ENCODE measurements around the gene TAF9B.
A peak's percentile ranks its signal among the peaks of the same experiment; 100 is the strongest.
"Not testable (repeated sequence)": the region's sequence is repeated elsewhere in the genome, so short reads cannot be mapped to it uniquely, and the experiment has no call there.

Gene TAF9B

GRCh38 chrX:78139160-78140123, at the start of gene TAF9B:
TAF9B (minus strand) TSS chrX:78139650; CDS start chrX:78139611, 39 bp downstream.
- DNase-seq = peak; percentile 87
- Mint-ChIP-seq H3K9me3 (no peaks in the 10 kb centered on the region), H3K27me3 (peaks cover 7% of the 10 kb centered on the region), H3K27ac (peak within 1 kb of the TSS; percentile 95), H3K4me1 (ENCODE audit: low read depth) (peaks cover 8% of the 10 kb centered on the region), H3K36me3 (ENCODE audit: low read depth) (peaks cover 17% of the 10 kb centered on the region), H3K4me3 (peak within 1 kb of the TSS; percentile 90)

GRCh38 chrX:78182881-78183280, 43.4 kb upstream of the TAF9B start:
- H3K27ac Mint-ChIP-seq = no peak overlapping the region
- H3K36me3 Mint-ChIP-seq (ENCODE audit: low read depth) = no peaks in the 10 kb centered on the region
- H3K4me1 Mint-ChIP-seq (ENCODE audit: low read depth) = no peaks in the 10 kb centered on the region
- H3K9me3 Mint-ChIP-seq = no peaks in the 10 kb centered on the region
- H3K4me3 Mint-ChIP-seq = no peak overlapping the region
- DNase-seq = no peak
- H3K27me3 Mint-ChIP-seq = peaks cover 25% of the 10 kb centered on the region

GRCh38 chrX:78181307-78181706, 41.9 kb upstream of the TAF9B start:
- Mint-ChIP-seq H3K36me3 (ENCODE audit: low read depth) (no peaks in the 10 kb centered on the region), H3K4me1 (ENCODE audit: low read depth) (no peaks in the 10 kb centered on the region), H3K4me3 (no peak overlapping the region), H3K27me3 (peaks cover 31% of the 10 kb centered on the region), H3K9me3 (no peaks in the 10 kb centered on the region), H3K27ac (no peak overlapping the region)
- no peak for DNase-seq

DNA sequence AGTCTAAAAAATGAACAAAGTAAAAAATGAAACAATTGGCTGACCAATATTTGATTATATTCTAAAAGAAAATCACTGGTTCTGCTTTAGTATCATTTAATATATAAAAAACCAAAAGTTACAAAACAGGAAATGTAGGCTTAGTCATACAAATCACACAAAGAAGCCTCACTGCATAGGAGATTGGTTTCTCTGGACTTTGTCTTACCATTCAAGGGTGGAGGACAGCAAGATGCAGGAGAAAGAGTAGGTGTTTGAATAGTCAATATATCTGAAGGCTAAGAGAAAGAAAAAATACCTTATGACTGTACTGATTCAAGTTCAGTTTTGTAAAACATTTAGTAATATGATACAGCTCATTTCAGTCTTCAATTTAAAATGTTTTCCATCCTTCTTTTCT, 28.6 kb upstream of the TAF9B start:
- Mint-ChIP-seq H3K9me3 (no peaks in the 10 kb centered on the region), H3K4me1 (ENCODE audit: low read depth) (peaks cover 6% of the 10 kb centered on the region), H3K27ac (no peak overlapping the region), H3K36me3 (ENCODE audit: low read depth) (no peaks in the 10 kb centered on the region), H3K4me3 (no peak overlapping the region), H3K27me3 (peaks cover 8% of the 10 kb centered on the region)
- DNase-seq = no peak

DNA sequence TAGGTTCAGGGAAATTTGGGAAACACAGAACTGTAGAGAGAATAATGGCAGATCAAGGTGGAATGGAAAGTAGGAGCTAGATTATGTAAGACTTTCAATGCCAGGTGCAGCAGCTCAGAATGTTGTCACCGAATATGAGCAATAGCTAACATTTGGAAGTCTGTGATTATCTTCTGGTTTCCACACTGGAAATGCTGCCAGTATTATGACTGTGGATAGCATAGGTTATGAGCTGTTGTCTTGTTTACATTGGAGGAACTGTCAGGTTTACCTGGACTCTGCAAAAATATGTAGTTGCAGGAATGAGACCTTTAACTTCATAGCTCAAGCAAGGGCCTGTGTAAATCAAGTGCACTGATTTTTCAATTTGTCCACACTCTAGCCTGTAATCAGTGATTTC, 26.0 kb upstream of the TAF9B start:
- no peak for DNase-seq
- H3K27me3 Mint-ChIP-seq = peaks cover 24% of the 10 kb centered on the region
- H3K4me3 Mint-ChIP-seq = no peak overlapping the region
- H3K9me3 Mint-ChIP-seq = no peaks in the 10 kb centered on the region
- no peak overlapping the region for H3K27ac Mint-ChIP-seq
- no peaks in the 10 kb centered on the region for H3K36me3 Mint-ChIP-seq (ENCODE audit: low read depth)
- H3K4me1 Mint-ChIP-seq (ENCODE audit: low read depth) = peaks cover 11% of the 10 kb centered on the region

DNA sequence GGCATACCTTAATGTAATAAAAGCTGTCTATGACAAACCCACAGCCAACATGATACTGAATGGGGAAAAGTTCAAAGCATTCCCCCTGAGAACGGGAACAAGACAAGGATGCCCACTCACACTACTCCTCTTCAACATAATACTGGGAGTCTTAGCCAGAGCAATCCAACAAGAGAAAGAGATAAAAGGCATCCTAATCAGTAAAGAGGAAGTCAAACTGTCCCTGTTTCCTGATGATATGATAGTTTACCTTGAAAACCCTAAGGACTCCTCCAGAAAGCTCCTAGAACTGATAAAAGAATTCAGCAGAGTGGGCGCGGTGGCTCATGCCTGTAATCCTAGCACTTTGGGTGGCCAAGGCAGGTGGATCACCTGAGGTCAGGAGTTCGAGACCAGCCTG, 23.7 kb upstream of the TAF9B start:
- not testable (repeated sequence) for DNase-seq; H3K4me1 Mint-ChIP-seq (ENCODE audit: low read depth); H3K36me3 Mint-ChIP-seq (ENCODE audit: low read depth); H3K27ac Mint-ChIP-seq; H3K4me3 Mint-ChIP-seq; H3K9me3 Mint-ChIP-seq
- H3K27me3 Mint-ChIP-seq = peaks cover 44% of the 10 kb centered on the region

DNA sequence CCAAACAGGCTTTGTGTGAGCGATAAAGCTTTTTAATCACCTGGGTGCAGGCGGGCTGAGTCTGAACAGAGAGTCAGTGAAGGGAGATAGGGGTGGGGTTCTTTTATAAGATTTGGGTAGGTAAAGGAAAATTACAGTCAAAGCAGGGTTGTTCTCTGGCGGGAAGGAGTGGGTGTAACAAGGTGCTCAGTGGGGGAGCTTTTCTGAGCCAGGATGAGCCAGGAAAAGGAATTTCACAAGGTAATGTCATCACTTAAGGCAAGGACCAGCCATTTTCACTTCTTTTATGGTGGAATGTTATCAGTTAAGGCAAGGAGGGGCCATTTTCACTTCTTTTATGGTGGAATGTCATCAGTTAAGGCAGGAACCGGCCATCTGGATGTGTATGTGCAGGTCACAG, 21.3 kb upstream of the TAF9B start:
- peaks cover 14% of the 10 kb centered on the region for H3K4me1 Mint-ChIP-seq (ENCODE audit: low read depth)
- H3K36me3 Mint-ChIP-seq (ENCODE audit: low read depth); H3K9me3 Mint-ChIP-seq; H3K27ac Mint-ChIP-seq; H3K4me3 Mint-ChIP-seq; DNase-seq: not testable (repeated sequence)
- peaks cover 62% of the 10 kb centered on the region for H3K27me3 Mint-ChIP-seq

DNA sequence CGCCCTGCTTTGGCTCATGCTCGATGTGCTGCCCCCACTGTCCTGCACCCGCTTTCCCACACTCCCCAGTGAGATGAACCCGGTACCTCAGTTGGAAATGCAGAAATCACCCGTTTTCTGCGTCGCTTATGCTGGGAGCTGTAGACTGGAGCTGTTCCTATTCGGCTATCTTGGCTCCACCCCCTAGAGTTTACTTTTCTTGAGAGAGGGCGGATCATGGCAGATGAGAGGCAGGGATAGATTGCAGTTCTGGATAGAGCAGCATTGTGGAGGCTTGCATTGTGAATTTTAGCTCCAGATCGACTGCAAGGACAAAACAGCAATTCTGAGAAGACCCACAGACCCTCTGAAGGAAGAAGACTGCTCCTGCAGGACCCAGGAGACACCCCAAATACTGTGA, 18.4 kb upstream of the TAF9B start:
- H3K27ac Mint-ChIP-seq; H3K36me3 Mint-ChIP-seq (ENCODE audit: low read depth); H3K9me3 Mint-ChIP-seq; DNase-seq; H3K4me3 Mint-ChIP-seq: not testable (repeated sequence)
- Mint-ChIP-seq H3K4me1 (ENCODE audit: low read depth) (peaks cover 14% of the 10 kb centered on the region), H3K27me3 (peaks cover 72% of the 10 kb centered on the region)

DNA sequence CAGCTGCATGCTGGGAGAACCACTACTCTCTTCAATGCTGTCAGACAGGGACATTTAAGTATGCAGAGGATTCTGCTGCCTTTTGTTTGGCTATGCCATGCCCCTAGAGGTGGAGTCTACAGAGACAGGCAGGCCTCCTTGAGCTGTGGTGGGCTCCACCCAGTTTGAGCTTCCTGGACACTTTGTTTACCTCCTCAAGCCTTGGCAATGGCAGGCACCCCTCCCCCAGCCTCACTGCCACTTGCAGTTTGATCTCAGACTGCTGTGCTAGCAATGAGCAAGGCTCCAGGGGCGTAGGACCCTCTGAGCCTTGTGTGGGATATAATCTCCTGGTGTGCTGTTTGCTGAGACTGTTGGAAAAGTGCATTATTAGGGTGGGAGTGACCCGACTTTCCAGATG, 17.9 kb upstream of the TAF9B start:
- DNase-seq; H3K4me3 Mint-ChIP-seq; H3K36me3 Mint-ChIP-seq (ENCODE audit: low read depth); H3K27ac Mint-ChIP-seq; H3K9me3 Mint-ChIP-seq: not testable (repeated sequence)
- peaks cover 69% of the 10 kb centered on the region for H3K27me3 Mint-ChIP-seq
- H3K4me1 Mint-ChIP-seq (ENCODE audit: low read depth) = peaks cover 14% of the 10 kb centered on the region

DNA sequence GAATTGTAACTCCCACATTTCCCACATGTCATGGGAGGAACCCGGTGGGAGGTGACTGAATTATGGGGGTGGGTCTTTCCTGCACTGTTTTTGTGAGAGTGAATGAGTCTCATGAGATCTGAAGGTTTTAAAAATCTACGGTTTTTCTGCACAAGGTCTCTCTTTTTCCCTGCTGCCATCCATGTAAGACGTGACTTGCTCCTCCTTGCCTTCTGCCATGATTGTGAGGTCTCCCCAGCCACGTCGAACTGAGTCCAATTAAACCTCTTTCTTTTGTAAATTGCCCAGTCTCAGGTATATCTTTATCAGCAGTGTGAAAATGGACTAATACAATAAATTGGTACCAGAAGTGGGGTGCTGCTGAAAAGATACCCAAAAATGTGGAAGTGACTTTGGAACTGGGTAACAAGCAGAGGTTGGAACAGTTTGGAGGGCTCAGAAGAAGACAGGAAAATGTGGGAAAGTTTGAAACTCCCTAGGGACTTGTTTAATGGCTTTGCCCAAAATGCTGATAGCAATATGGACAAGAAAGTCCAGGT, 7.6 kb upstream of the TAF9B start:
- H3K27me3 Mint-ChIP-seq = peaks cover 23% of the 10 kb centered on the region
- not testable (repeated sequence) for H3K4me1 Mint-ChIP-seq (ENCODE audit: low read depth); DNase-seq; H3K27ac Mint-ChIP-seq; H3K4me3 Mint-ChIP-seq; H3K36me3 Mint-ChIP-seq (ENCODE audit: low read depth)
- peaks cover 15% of the 10 kb centered on the region for H3K9me3 Mint-ChIP-seq

- Mint-ChIP-seq H3K4me3 (peak overlapping the region; percentile 19), H3K9me3 (no peaks in the 10 kb centered on the region), H3K36me3 (ENCODE audit: low read depth) (peaks cover 15% of the 10 kb centered on the region), H3K27me3 (peaks cover 10% of the 10 kb centered on the region), H3K4me1 (ENCODE audit: low read depth) (peaks cover 8% of the 10 kb centered on the region), H3K27ac (peak overlapping the region; percentile 26)
- DNase-seq = no peak
These were observed 756 bp upstream of the TAF9B start for GRCh38 chrX:78140206-78140605.

DNA sequence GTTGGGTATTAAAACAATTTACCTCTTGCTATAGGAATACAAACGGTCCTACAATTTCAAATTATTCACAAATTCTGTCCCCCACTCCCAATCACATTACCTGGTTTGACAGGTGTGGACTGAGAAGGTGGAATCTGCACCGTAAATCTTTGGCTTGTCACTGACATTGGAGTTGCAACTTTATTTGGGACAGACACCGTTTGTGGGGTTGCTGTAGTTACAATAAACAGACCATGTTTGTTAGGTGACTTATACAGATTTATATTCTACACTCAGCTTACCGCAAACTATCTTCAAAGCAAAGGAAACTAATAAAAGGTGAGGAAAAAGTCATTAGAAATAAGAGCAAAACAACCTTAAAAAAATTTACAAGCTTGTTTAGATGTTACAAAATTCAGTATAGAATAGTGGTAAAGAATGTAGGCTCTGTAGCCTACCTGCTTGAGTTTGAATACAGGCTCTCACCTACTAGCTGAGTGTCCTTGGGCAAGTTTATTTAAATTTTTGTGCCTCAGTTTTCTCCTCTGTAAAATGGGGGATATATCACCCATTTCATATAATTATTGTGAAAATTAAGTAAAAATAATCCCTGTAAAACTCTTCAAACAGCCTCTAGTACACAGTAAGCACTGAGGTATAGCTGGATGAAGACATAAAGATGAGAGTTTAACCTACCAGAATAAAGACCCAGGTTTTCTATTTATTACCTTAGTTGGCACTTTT, 6.1 kb downstream of the TAF9B start:
- no peak overlapping the region for H3K27ac Mint-ChIP-seq
- peaks cover 60% of the 10 kb centered on the region for H3K36me3 Mint-ChIP-seq (ENCODE audit: low read depth)
- no peak overlapping the region for H3K4me3 Mint-ChIP-seq
- DNase-seq = no peak
- H3K9me3 Mint-ChIP-seq = no peaks in the 10 kb centered on the region
- peaks cover 10% of the 10 kb centered on the region for H3K4me1 Mint-ChIP-seq (ENCODE audit: low read depth)
- peaks cover 3% of the 10 kb centered on the region for H3K27me3 Mint-ChIP-seq

DNA sequence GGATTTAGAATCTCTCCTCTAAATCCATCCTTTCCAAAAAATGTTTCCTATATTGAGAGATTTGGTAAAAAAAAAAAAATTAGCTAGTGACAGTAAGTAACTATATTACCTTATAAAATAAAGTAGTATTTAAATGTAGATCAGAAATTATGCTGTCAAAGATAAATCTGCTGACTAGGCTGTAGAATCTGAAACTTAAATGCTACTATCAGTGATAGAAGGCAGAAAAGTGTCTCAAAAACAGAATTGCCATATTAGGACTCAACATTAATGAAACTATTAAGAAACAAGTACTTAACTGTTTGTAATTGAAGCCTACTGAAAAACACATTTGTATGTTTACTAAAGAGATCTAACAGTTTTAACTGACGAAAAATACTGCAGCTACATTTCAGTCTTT, 8.3 kb downstream of the TAF9B start:
- Mint-ChIP-seq H3K36me3 (ENCODE audit: low read depth) (peaks cover 75% of the 10 kb centered on the region), H3K4me1 (ENCODE audit: low read depth) (peaks cover 10% of the 10 kb centered on the region), H3K4me3 (no peak overlapping the region), H3K9me3 (no peaks in the 10 kb centered on the region), H3K27ac (peak overlapping the region; percentile 59), H3K27me3 (peaks cover 9% of the 10 kb centered on the region)
- no peak for DNase-seq

GRCh38 chrX:78130396-78130795, 9.1 kb downstream of the TAF9B start:
- DNase-seq = no peak
- Mint-ChIP-seq H3K27ac (peak overlapping the region; percentile 31), H3K36me3 (ENCODE audit: low read depth) (peaks cover 76% of the 10 kb centered on the region), H3K9me3 (no peaks in the 10 kb centered on the region), H3K27me3 (peaks cover 9% of the 10 kb centered on the region), H3K4me3 (no peak overlapping the region), H3K4me1 (ENCODE audit: low read depth) (peaks cover 7% of the 10 kb centered on the region)

GRCh38 chrX:78129714-78130113, 9.7 kb downstream of the TAF9B start:
- peaks cover 11% of the 10 kb centered on the region for H3K27me3 Mint-ChIP-seq
- H3K9me3 Mint-ChIP-seq = no peaks in the 10 kb centered on the region
- H3K36me3 Mint-ChIP-seq (ENCODE audit: low read depth) = peaks cover 83% of the 10 kb centered on the region
- DNase-seq = no peak
- H3K4me3 Mint-ChIP-seq = no peak overlapping the region
- H3K27ac Mint-ChIP-seq = no peak overlapping the region
- H3K4me1 Mint-ChIP-seq (ENCODE audit: low read depth) = peaks cover 10% of the 10 kb centered on the region
